Measurements from ENCODE around the gene LRRC2. TPM values are rescaled to one million over a fixed set of nuclear protein-coding genes. Genes with fewer than 3 reads are reported as not detected.
A peak's percentile ranks its signal among the peaks of the same experiment; 100 is the strongest.

LRRC2 gene
- total and polyA plus RNA-seq, 9 of the 15 experiments (the other 6 are each of a cell fraction or from before 2014, with no cell fraction given) = 0.01 to 0.04 (median 0.03) TPM; not detected in 5

DNA sequence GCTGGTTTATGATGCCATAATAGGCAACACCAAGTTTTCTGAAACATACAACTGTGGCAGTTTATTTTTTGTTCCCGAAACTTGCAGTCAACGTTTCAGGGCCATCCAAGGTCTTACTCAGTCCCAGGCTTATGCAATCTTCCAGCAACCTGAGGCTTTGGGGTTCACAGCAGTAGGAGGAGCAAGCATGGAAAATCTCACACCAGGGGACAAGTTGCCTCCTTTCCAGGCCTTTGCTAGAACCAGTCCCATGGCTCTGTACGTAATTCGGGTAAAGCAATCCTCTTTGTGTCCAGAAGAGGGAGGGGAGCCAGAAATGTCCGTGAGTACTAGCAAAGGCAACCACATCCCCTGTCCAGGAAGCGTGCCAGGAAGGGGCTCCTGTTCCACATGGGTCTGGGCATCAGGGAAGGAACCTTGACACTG is 41.5 kb upstream of the LRRC2 start (continued):
- TF ChIP-seq, protein P1, sequence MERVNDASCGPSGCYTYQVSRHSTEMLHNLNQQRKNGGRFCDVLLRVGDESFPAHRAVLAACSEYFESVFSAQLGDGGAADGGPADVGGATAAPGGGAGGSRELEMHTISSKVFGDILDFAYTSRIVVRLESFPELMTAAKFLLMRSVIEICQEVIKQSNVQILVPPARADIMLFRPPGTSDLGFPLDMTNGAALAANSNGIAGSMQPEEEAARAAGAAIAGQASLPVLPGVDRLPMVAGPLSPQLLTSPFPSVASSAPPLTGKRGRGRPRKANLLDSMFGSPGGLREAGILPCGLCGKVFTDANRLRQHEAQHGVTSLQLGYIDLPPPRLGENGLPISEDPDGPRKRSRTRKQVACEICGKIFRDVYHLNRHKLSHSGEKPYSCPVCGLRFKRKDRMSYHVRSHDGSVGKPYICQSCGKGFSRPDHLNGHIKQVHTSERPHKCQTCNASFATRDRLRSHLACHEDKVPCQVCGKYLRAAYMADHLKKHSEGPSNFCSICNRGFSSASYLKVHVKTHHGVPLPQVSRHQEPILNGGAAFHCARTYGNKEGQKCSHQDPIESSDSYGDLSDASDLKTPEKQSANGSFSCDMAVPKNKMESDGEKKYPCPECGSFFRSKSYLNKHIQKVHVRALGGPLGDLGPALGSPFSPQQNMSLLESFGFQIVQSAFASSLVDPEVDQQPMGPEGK (CRISPR knock-in tag; IDR thresholded peaks at IDR 0.05; ENCODE audit: borderline replicate concordance) = no peak
- no peak for TF ChIP-seq ZNF780A (CRISPR knock-in tag; IDR thresholded peaks at IDR 0.05)
- TF ChIP-seq, protein P2, sequence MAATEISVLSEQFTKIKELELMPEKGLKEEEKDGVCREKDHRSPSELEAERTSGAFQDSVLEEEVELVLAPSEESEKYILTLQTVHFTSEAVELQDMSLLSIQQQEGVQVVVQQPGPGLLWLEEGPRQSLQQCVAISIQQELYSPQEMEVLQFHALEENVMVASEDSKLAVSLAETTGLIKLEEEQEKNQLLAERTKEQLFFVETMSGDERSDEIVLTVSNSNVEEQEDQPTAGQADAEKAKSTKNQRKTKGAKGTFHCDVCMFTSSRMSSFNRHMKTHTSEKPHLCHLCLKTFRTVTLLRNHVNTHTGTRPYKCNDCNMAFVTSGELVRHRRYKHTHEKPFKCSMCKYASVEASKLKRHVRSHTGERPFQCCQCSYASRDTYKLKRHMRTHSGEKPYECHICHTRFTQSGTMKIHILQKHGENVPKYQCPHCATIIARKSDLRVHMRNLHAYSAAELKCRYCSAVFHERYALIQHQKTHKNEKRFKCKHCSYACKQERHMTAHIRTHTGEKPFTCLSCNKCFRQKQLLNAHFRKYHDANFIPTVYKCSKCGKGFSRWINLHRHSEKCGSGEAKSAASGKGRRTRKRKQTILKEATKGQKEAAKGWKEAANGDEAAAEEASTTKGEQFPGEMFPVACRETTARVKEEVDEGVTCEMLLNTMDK (IDR thresholded peaks at IDR 0.05; ENCODE audit: borderline replicate concordance, insufficient read depth, low read depth, low read length, poor library complexity, severe bottlenecking) = no peak
- TF ChIP-seq, protein P3, sequence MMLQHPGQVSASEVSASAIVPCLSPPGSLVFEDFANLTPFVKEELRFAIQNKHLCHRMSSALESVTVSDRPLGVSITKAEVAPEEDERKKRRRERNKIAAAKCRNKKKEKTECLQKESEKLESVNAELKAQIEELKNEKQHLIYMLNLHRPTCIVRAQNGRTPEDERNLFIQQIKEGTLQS (IDR thresholded peaks at IDR 0.05) = peak; percentile 82; the same call in 1 of the 2 replicates
- TF ChIP-seq, protein P3 (CRISPR knock-in tag; conservative IDR thresholded peaks at IDR 0.05) = no peak
- peak; percentile 36; the same call in 1 of the 2 replicates for TF ChIP-seq FOSL1 (tag; conservative IDR thresholded peaks at IDR 0.05)
- no peak for TF ChIP-seq CXXC5 (CRISPR knock-in tag; IDR thresholded peaks at IDR 0.05)
- no peak for TF ChIP-seq ZBTB8A (IDR thresholded peaks at IDR 0.05; ENCODE audit: partially characterized antibody)
- no peak for TF ChIP-seq ZNF124 (CRISPR knock-in tag; IDR thresholded peaks at IDR 0.05)
- TF ChIP-seq, protein P4, sequence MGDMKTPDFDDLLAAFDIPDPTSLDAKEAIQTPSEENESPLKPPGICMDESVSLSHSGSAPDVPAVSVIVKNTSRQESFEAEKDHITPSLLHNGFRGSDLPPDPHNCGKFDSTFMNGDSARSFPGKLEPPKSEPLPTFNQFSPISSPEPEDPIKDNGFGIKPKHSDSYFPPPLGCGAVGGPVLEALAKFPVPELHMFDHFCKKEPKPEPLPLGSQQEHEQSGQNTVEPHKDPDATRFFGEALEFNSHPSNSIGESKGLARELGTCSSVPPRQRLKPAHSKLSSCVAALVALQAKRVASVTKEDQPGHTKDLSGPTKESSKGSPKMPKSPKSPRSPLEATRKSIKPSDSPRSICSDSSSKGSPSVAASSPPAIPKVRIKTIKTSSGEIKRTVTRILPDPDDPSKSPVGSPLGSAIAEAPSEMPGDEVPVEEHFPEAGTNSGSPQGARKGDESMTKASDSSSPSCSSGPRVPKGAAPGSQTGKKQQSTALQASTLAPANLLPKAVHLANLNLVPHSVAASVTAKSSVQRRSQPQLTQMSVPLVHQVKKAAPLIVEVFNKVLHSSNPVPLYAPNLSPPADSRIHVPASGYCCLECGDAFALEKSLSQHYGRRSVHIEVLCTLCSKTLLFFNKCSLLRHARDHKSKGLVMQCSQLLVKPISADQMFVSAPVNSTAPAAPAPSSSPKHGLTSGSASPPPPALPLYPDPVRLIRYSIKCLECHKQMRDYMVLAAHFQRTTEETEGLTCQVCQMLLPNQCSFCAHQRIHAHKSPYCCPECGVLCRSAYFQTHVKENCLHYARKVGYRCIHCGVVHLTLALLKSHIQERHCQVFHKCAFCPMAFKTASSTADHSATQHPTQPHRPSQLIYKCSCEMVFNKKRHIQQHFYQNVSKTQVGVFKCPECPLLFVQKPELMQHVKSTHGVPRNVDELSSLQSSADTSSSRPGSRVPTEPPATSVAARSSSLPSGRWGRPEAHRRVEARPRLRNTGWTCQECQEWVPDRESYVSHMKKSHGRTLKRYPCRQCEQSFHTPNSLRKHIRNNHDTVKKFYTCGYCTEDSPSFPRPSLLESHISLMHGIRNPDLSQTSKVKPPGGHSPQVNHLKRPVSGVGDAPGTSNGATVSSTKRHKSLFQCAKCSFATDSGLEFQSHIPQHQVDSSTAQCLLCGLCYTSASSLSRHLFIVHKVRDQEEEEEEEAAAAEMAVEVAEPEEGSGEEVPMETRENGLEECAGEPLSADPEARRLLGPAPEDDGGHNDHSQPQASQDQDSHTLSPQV (IDR thresholded peaks at IDR 0.05) = no peak
- TF ChIP-seq CHD1 (IDR thresholded peaks at IDR 0.05; ENCODE audit: low read length) = no peak
- no peak for TF ChIP-seq ESRRA (IDR thresholded peaks at IDR 0.05; ENCODE audit: borderline replicate concordance, low read depth)
- TF ChIP-seq, protein P5, sequence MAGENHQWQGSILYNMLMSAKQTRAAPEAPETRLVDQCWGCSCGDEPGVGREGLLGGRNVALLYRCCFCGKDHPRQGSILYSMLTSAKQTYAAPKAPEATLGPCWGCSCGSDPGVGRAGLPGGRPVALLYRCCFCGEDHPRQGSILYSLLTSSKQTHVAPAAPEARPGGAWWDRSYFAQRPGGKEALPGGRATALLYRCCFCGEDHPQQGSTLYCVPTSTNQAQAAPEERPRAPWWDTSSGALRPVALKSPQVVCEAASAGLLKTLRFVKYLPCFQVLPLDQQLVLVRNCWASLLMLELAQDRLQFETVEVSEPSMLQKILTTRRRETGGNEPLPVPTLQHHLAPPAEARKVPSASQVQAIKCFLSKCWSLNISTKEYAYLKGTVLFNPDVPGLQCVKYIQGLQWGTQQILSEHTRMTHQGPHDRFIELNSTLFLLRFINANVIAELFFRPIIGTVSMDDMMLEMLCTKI (IDR thresholded peaks at IDR 0.05; ENCODE audit: partially characterized antibody) = no peak
- TF ChIP-seq, protein P6, sequence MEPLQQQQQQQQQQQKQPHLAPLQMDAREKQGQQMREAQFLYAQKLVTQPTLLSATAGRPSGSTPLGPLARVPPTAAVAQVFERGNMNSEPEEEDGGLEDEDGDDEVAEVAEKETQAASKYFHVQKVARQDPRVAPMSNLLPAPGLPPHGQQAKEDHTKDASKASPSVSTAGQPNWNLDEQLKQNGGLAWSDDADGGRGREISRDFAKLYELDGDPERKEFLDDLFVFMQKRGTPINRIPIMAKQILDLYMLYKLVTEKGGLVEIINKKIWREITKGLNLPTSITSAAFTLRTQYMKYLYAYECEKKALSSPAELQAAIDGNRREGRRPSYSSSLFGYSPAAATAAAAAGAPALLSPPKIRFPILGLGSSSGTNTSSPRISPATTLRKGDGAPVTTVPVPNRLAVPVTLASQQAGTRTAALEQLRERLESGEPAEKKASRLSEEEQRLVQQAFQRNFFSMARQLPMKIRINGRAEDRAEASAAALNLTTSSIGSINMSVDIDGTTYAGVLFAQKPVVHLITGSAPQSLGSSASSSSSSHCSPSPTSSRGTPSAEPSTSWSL (CRISPR knock-in tag; IDR thresholded peaks at IDR 0.05; ENCODE audit: borderline replicate concordance) = no peak
- TF ChIP-seq DIDO1 (tag; IDR thresholded peaks at IDR 0.05; ENCODE audit: low read depth) = no peak
